Spleen (tissue), 11 donors: ENCODE results near the gene PHRF1. TPM values are rescaled to one million over a fixed set of nuclear protein-coding genes. Genes with fewer than 3 reads are reported as not detected.
A peak's percentile ranks its signal among the peaks of the same experiment; 100 is the strongest.

Experiments used
- DNase-seq: peaks from one replicate; pipeline ENCODE4 v3.0.0-alpha.2; 2020
- H3K27ac ChIP-seq, 8 donors: fragments of 200-600 bp; sonication (generic) in 7 of 8; 1 replicate in 4 of 8; 2 replicates in 4 of 8; pipeline versions ENCODE4 v1.5.0 to v1.8.0; 2016 to 2021; ENCODE audit warnings: inconsistent platforms in 4 of 8, mild to moderate bottlenecking in 4 of 8, moderate library complexity in 1 of 8
- H3K27me3 ChIP-seq, 7 donors: fragments of 200-600 bp; sonication (generic) in 6 of 7; replicated peaks in 1 of 7; 1 replicate in 4 of 7; 2 replicates in 3 of 7; pipeline versions ENCODE4 v1.5.0 to v1.8.0; 2016 to 2021; ENCODE audit warnings: inconsistent platforms in 3 of 7, mild to moderate bottlenecking in 1 of 7
- H3K36me3 ChIP-seq, 6 donors: fragments of 200-600 bp; sonication (generic) in 5 of 6; 1 replicate in 4 of 6; 2 replicates in 2 of 6; pipeline versions ENCODE4 v1.5.0 to v1.8.0; 2016 to 2021; ENCODE audit warnings: inconsistent platforms in 2 of 6
- H3K4me1 ChIP-seq, 6 donors: fragments of 200-600 bp; sonication (generic) in 5 of 6; 1 replicate in 3 of 6; 2 replicates in 3 of 6; pipeline versions ENCODE4 v1.5.0 to v1.8.0; 2016 to 2021; ENCODE audit warnings: inconsistent platforms in 3 of 6
- H3K4me3 ChIP-seq, 8 donors: fragments of 200-600 bp; sonication (generic) in 7 of 8; 1 replicate in 4 of 8; 2 replicates in 4 of 8; pipeline versions ENCODE4 v1.5.0 to v1.8.0; 2016 to 2021; ENCODE audit warnings: inconsistent platforms in 4 of 8, mild to moderate bottlenecking in 4 of 8, moderate library complexity in 2 of 8
- H3K9me3 ChIP-seq, 8 donors: fragments of 200-600 bp; sonication (generic) in 7 of 8; 1 replicate in 4 of 8; 2 replicates in 4 of 8; pipeline versions ENCODE4 v1.5.0 to v1.8.0; 2016 to 2021; ENCODE audit warnings: inconsistent platforms in 4 of 8
- POLR2A ChIP-seq, 3 donors: fragments of 450-650 bp; IDR thresholded peaks; one replicate each; pipeline ENCODE4 v1.5.1; 2017; ENCODE audit warnings: antibody characterized with exemption in 3 of 3, mild to moderate bottlenecking in 1 of 3
- POLR2AphosphoS5 ChIP-seq, 3 donors: sonication (generic); formaldehyde crosslinking; IDR thresholded peaks; one replicate each; pipeline ENCODE4 v1.5.1; 2017; ENCODE audit warnings: antibody characterized with exemption in 3 of 3
- WGBS, 5 donors: extraction: QIAGEN DNeasy Blood & Tissue Kit in 3 of 5; methylation state at CpG; one replicate each; pipeline versions ENCODE4 v1.1.5 to v1.1.7; 2013 to 2018; 5-methylcytosine and 5-hydroxymethylcytosine counted together
- intact Hi-C: fragments of 100-400 bp; cut with DNase I; formaldehyde crosslinking; loops from one replicate; pipeline ENCODE4 v1.15.0; 2023; ENCODE audit warnings: low total_unique reads
- polyA plus RNA-seq, 3 donors: library from polyadenylated mRNA; stranded (reverse); fragments of 200-250 nt; gene quantifications; one replicate each; pipeline ENCODE4 v1.2.1, GENCODE V29; 2013
- total RNA-seq, 7 donors: library from RNA; depleted of rRNA in 3 of 7; stranded (reverse); fragments of >200 nt in 3 of 7; fragmentation: NEBNext Ultra II Directional in 4 of 7; extraction: Animal tissue kit (Norgen Biotek cat#: 25700) in 4 of 7; gene quantifications; one replicate each; pipeline versions ENCODE4 v1.1.0 to v1.2.1, GENCODE V29; 2016 to 2021
- TF ChIP-seq, protein P1 (sequence below), 11 experiments: fragments of 200-600 bp in 7 of 11; fragments of 450-650 bp in 4 of 11; sonication (generic) in 4 of 11; IDR thresholded peaks in 8 of 11; conservative IDR thresholded peaks in 3 of 11; 1 replicate in 7 of 11; 2 replicates in 4 of 11; pipeline versions ENCODE4 v1.4.0 to v1.8.0; 2016 to 2021; ENCODE audit warnings: antibody characterized with exemption in 11 of 11, inconsistent platforms in 4 of 11, mild to moderate bottlenecking in 1 of 11
- donor health status: healthy with polysubstance abuse.
- donor health status: DM: no; HTN: no; CAD: no; lungs with moderate emphysema.
- donor health status: DM: no; HTN: no; CAD: no.
- donor health status: Bipolar disorder and iron deficiency.
- donor health status: healthy.
- donor health status: DM: no; HTN: no; CAD: no.
- donor health status: DM: yes; HTN: yes; CAD: no.

Gene PHRF1
- total and polyA plus RNA-seq, 10 donors, result 7.3 to 41.5 (median 30.6) TPM

DNA sequence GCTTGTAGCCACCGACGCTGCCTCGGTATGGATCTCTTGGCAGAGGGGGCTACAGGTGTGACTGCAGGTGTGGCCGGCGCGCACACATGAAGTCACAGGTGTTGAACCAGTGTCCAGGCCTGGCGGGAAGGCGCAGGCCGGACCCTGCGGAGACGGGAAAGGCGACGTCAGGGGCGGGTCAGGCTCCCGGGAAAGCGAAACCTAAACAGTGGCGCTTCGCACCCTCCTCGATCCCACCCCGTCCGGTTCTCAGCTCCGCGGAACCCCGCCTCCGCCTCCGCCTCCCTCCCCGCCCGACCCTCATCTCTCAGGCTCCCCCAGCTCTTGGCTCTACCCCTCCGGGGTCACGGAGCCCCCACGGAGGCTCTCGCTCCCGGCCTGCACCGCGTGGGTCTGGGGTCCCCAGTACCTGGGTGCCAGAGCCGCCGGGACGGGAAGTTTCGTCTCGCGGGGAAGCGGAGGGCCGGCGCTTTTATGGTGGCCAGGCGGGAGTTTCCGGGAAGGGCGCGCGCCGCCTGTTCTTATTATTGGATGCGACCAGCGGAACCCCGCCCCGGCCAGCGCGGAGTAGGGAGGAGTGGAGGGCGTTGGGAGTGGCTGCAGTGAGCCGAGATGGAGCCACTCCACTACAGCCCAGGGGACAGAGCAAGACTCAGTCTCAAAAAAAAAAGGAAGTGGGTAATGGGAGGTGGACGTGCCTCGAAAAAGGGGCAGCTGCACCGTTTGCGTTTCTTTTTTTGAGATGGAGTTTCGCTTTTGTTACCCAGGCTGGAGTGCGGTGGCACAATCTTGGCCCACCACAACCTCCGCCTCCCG, 39.4 kb downstream of the PHRF1 start, which contains the start of gene IRF7:
Gene IRF7, minus strand, starts transcription at position 447 of the 816 bp plus-strand sequence. CDS start 586 bp downstream, outside the sequence.
- peak within 1 kb of the TSS; percentile 55 to 91 (median 66) for H3K4me3 ChIP-seq
- peaks cover 21 to 63% (median 43%) of the 10 kb centered on the region in 6 donors for H3K4me1 ChIP-seq
- H3K36me3 ChIP-seq, result peaks cover 4 to 61% (median 37%) of the 10 kb centered on the region in 6 donors
- intact Hi-C loops, result no loop called here
- H3K27me3 ChIP-seq, result no peaks in the 10 kb centered on the region
- H3K9me3 ChIP-seq, result no peaks in the 10 kb centered on the region
- TF ChIP-seq POLR2A (IDR thresholded peaks at IDR 0.05) (peak; percentile 53 to 87 (median 86)), POLR2AphosphoS5 (IDR thresholded peaks at IDR 0.05) (peak; percentile 95 to 98 (median 96))
- TF ChIP-seq, protein P1, sequence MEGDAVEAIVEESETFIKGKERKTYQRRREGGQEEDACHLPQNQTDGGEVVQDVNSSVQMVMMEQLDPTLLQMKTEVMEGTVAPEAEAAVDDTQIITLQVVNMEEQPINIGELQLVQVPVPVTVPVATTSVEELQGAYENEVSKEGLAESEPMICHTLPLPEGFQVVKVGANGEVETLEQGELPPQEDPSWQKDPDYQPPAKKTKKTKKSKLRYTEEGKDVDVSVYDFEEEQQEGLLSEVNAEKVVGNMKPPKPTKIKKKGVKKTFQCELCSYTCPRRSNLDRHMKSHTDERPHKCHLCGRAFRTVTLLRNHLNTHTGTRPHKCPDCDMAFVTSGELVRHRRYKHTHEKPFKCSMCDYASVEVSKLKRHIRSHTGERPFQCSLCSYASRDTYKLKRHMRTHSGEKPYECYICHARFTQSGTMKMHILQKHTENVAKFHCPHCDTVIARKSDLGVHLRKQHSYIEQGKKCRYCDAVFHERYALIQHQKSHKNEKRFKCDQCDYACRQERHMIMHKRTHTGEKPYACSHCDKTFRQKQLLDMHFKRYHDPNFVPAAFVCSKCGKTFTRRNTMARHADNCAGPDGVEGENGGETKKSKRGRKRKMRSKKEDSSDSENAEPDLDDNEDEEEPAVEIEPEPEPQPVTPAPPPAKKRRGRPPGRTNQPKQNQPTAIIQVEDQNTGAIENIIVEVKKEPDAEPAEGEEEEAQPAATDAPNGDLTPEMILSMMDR (IDR thresholded peaks at IDR 0.05 in 8 of 11, conservative IDR thresholded peaks at IDR 0.05 in 3 of 11), result peak in 4 of 11 experiments; percentile 6 to 22 (median 20)
- peak within 1 kb of the TSS; percentile 89 to 98 (median 96) for H3K27ac ChIP-seq
- peak; percentile 99 for DNase-seq
- WGBS, 5 donors, result 2 to 5% (median 2%) methylated on average over 29 to 66 of the region's 66 CpGs

DNA sequence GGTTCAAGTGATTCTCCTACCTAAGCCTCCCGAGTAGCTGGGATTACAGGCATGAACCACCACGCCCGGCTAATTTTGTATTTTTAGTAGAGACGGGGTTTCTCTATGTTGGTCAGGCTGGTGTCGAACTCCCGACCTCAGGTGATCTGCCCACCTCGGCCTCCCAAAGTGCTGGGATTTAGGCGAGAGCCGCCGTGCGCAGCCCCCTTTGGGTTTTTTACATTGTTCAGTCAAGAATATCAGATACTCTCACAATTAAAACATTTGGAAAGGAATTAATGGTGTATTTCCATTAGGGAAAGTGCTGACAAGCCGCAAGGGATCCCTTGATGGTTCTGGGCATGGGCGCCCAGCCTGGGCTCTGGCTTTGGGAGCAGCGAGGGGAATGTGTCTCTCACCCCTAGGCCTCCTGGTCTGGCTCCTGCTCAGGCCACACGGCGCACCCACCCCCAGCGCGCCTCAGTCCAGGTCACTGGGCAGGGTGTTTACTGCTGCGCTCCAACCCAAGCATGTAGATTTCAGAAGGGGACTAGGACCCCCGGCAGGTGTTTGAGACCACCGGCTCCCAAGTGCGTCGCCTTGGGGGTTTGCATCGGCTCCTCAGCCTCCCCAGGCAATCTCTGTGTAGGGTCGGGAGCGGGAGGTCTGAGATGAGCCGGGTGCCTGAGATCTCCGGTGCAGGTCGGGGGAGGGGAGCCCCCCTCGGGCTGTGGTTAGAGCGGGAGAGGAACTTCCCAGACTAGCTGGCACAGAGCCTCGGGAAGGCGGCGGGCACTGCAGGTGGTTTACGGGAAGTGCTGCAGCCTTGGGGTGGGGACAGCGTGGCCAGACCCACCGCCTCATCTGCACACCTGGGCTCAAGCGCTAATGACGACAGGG, 40.3 kb downstream of the PHRF1 start:
- peak; percentile 84 for DNase-seq
- intact Hi-C loops, result no loop called here
- 61 to 77% (median 65%) methylated on average over 31 to 39 of the region's 39 CpGs for WGBS, 5 donors
- peak overlapping the region in 7 of 8 donors; percentile 55 to 91 (median 67) for H3K4me3 ChIP-seq
- peak overlapping the region; percentile 89 to 98 (median 96) for H3K27ac ChIP-seq
- H3K27me3 ChIP-seq, result no peaks in the 10 kb centered on the region
- H3K36me3 ChIP-seq, result peaks cover 4 to 54% (median 28%) of the 10 kb centered on the region in 6 donors
- H3K9me3 ChIP-seq, result no peaks in the 10 kb centered on the region
- peaks cover 21 to 68% (median 43%) of the 10 kb centered on the region in 6 donors for H3K4me1 ChIP-seq
- TF ChIP-seq POLR2AphosphoS5 (IDR thresholded peaks at IDR 0.05) (peak in 1 of 3 donors; percentile 63), POLR2A (IDR thresholded peaks at IDR 0.05) (no peak)

DNA sequence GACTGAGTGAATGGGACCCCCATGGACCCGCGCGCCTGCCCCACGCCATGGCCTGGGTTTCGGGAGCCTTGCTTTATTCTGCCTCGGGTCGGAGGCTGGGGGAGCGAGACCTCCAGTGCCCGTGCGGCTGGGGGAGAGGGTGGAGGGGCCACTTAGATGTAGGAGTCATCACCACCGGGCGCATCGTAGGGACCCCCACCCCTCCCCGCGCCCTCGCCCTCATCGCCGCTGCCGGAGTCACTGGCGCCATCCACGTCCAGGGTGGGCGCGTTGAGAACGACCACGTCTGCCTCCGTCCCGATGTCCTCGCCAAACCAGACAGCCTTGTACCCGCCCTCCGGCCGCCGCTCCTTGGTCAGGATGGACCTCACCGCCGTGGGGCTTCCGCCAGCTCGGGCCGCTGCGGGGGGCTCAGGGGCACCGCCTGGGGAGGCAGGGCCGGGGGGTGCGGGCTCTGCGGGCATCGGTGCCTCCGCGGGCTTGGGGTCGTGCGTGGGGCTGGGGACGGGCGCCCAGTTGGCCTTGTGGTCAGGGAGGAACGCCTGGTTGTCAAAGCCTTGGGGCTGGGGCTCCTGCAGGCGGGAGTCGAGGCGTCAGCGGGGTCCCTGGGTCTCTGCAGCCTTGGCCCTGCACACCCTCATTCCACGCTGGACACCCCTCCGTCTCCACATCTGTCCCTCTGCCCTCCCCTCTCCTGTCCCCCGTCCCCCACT, 41.1 kb downstream of the PHRF1 start:
- DNase-seq, result peak; percentile 84
- intact Hi-C loops, result no loop called here

More for the DNA sequence above, 41.1 kb downstream of the PHRF1 start:
- H3K36me3 ChIP-seq, result peaks cover 0 to 54% (median 20%) of the 10 kb centered on the region in 6 donors
- no peaks in the 10 kb centered on the region for H3K27me3 ChIP-seq
- TF ChIP-seq, protein P1 (IDR thresholded peaks at IDR 0.05 in 8 of 11, conservative IDR thresholded peaks at IDR 0.05 in 3 of 11), result no peak
- TF ChIP-seq POLR2A (IDR thresholded peaks at IDR 0.05) (no peak), POLR2AphosphoS5 (IDR thresholded peaks at IDR 0.05) (peak in 1 of 3 donors; percentile 2)
- peak overlapping the region in 2 of 8 donors; percentile 94 to 97 for H3K27ac ChIP-seq
- no peaks in the 10 kb centered on the region for H3K9me3 ChIP-seq
- peaks cover 21 to 62% (median 42%) of the 10 kb centered on the region in 6 donors for H3K4me1 ChIP-seq
- no peak overlapping the region for H3K4me3 ChIP-seq
- WGBS, 5 donors, result 90 to 94% (median 93%) methylated on average over 30 to 57 of the region's 57 CpGs
